Measurements from ENCODE around the gene LIX1L. TPM values are rescaled to one million over a fixed set of nuclear protein-coding genes. Genes with fewer than 3 reads are reported as not detected.

Gene LIX1L
- total and polyA plus RNA-seq, 2 of the 13 experiments (the other 11 are each of a cell fraction or from before 2014, with no cell fraction given): 8.1 to 24.9 TPM

DNA sequence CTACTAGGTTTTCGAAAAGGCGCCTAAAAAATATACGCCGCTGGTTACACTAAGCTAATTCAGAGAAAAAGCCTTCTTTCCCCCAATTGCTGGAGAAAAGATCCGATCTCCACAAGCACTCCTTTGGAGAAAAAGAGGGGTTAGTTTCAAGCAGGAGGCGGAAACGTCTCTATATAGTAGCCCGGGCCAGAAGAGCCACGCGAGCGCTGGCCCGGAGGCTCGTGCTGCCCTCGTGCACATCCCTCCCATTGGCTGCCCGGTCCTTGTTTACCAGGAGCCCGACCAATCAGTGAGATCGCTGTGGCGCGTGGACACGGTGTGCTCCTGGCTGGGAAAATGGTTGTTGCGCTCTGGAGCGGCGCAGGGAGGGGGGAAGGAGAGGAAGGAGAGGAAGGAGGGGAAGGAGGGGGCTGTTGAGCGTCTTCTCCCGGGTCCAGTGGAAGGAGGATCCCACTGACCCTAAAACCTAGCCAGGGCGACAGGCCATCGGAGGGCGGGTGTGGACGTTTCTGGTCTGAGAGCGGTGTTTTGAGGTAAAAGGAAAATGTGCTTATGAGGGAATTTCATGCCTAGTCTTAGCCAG, 38.7 kb upstream of the LIX1L start, which contains the start of gene TXNIP (continued):
- TF ChIP-seq, protein P1, sequence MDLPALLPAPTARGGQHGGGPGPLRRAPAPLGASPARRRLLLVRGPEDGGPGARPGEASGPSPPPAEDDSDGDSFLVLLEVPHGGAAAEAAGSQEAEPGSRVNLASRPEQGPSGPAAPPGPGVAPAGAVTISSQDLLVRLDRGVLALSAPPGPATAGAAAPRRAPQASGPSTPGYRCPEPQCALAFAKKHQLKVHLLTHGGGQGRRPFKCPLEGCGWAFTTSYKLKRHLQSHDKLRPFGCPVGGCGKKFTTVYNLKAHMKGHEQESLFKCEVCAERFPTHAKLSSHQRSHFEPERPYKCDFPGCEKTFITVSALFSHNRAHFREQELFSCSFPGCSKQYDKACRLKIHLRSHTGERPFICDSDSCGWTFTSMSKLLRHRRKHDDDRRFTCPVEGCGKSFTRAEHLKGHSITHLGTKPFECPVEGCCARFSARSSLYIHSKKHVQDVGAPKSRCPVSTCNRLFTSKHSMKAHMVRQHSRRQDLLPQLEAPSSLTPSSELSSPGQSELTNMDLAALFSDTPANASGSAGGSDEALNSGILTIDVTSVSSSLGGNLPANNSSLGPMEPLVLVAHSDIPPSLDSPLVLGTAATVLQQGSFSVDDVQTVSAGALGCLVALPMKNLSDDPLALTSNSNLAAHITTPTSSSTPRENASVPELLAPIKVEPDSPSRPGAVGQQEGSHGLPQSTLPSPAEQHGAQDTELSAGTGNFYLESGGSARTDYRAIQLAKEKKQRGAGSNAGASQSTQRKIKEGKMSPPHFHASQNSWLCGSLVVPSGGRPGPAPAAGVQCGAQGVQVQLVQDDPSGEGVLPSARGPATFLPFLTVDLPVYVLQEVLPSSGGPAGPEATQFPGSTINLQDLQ (CRISPR knock-in tag; IDR thresholded peaks at IDR 0.05): no peak
- no peak for TF ChIP-seq ZNF660 (CRISPR knock-in tag; IDR thresholded peaks at IDR 0.05; ENCODE audit: borderline replicate concordance, low read depth)
- TF ChIP-seq JUNB (CRISPR knock-in tag; IDR thresholded peaks at IDR 0.05; ENCODE audit: borderline replicate concordance): no peak
- TF ChIP-seq, protein P2, sequence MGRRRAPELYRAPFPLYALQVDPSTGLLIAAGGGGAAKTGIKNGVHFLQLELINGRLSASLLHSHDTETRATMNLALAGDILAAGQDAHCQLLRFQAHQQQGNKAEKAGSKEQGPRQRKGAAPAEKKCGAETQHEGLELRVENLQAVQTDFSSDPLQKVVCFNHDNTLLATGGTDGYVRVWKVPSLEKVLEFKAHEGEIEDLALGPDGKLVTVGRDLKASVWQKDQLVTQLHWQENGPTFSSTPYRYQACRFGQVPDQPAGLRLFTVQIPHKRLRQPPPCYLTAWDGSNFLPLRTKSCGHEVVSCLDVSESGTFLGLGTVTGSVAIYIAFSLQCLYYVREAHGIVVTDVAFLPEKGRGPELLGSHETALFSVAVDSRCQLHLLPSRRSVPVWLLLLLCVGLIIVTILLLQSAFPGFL (CRISPR knock-in tag; IDR thresholded peaks at IDR 0.05): no peak
- TF ChIP-seq ZNF570 (CRISPR knock-in tag; IDR thresholded peaks at IDR 0.05; ENCODE audit: borderline replicate concordance): 0 out of 2 replicates have a peak, but pooled peaks have one; percentile 50
- no peak for TF ChIP-seq NR2F1 (CRISPR knock-in tag; IDR thresholded peaks at IDR 0.05)
- TF ChIP-seq, protein P3, sequence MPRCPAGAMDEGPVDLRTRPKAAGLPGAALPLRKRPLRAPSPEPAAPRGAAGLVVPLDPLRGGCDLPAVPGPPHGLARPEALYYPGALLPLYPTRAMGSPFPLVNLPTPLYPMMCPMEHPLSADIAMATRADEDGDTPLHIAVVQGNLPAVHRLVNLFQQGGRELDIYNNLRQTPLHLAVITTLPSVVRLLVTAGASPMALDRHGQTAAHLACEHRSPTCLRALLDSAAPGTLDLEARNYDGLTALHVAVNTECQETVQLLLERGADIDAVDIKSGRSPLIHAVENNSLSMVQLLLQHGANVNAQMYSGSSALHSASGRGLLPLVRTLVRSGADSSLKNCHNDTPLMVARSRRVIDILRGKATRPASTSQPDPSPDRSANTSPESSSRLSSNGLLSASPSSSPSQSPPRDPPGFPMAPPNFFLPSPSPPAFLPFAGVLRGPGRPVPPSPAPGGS (CRISPR knock-in tag; IDR thresholded peaks at IDR 0.05): peak; percentile 41; the same call in 1 of the 2 replicates
- peak; percentile 83; the same call in 1 of the 2 replicates for TF ChIP-seq JUN (CRISPR knock-in tag; IDR thresholded peaks at IDR 0.05)
- peak; percentile 89 for TF ChIP-seq RXRB (CRISPR knock-in tag; IDR thresholded peaks at IDR 0.05; ENCODE audit: borderline replicate concordance)
- TF ChIP-seq SATB2 (CRISPR knock-in tag; IDR thresholded peaks at IDR 0.05): no peak; the same call in 1 of the 2 replicates
- peak; percentile 100 for TF ChIP-seq ELF3 (CRISPR knock-in tag; IDR thresholded peaks at IDR 0.05)
- peak; percentile 27; the same call in 1 of the 2 replicates for TF ChIP-seq BRCA1 (CRISPR knock-in tag; IDR thresholded peaks at IDR 0.05)
- TF ChIP-seq, protein P4, sequence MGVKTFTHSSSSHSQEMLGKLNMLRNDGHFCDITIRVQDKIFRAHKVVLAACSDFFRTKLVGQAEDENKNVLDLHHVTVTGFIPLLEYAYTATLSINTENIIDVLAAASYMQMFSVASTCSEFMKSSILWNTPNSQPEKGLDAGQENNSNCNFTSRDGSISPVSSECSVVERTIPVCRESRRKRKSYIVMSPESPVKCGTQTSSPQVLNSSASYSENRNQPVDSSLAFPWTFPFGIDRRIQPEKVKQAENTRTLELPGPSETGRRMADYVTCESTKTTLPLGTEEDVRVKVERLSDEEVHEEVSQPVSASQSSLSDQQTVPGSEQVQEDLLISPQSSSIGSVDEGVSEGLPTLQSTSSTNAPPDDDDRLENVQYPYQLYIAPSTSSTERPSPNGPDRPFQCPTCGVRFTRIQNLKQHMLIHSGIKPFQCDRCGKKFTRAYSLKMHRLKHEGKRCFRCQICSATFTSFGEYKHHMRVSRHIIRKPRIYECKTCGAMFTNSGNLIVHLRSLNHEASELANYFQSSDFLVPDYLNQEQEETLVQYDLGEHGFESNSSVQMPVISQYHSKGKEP (CRISPR knock-in tag; IDR thresholded peaks at IDR 0.05): 0 out of 2 replicates have a peak, but pooled peaks have one; percentile 27
- TF ChIP-seq CREM (IDR thresholded peaks at IDR 0.05): peak; percentile 77
- TF ChIP-seq CREM (CRISPR knock-in tag; IDR thresholded peaks at IDR 0.05): no peak
- TF ChIP-seq, protein P5, sequence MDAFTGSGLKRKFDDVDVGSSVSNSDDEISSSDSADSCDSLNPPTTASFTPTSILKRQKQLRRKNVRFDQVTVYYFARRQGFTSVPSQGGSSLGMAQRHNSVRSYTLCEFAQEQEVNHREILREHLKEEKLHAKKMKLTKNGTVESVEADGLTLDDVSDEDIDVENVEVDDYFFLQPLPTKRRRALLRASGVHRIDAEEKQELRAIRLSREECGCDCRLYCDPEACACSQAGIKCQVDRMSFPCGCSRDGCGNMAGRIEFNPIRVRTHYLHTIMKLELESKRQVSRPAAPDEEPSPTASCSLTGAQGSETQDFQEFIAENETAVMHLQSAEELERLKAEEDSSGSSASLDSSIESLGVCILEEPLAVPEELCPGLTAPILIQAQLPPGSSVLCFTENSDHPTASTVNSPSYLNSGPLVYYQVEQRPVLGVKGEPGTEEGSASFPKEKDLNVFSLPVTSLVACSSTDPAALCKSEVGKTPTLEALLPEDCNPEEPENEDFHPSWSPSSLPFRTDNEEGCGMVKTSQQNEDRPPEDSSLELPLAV (CRISPR knock-in tag; conservative IDR thresholded peaks at IDR 0.05; ENCODE audit: low read depth): no peak
- no peak for TF ChIP-seq ZNF235 (CRISPR knock-in tag; IDR thresholded peaks at IDR 0.05; ENCODE audit: borderline replicate concordance)
- peak; percentile 94 for TF ChIP-seq ZNF746 (CRISPR knock-in tag; IDR thresholded peaks at IDR 0.05)
- TF ChIP-seq ZNF841 (CRISPR knock-in tag; IDR thresholded peaks at IDR 0.05; ENCODE audit: borderline replicate concordance): no peak
- TF ChIP-seq, protein P6, sequence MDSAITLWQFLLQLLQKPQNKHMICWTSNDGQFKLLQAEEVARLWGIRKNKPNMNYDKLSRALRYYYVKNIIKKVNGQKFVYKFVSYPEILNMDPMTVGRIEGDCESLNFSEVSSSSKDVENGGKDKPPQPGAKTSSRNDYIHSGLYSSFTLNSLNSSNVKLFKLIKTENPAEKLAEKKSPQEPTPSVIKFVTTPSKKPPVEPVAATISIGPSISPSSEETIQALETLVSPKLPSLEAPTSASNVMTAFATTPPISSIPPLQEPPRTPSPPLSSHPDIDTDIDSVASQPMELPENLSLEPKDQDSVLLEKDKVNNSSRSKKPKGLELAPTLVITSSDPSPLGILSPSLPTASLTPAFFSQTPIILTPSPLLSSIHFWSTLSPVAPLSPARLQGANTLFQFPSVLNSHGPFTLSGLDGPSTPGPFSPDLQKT (CRISPR knock-in tag; IDR thresholded peaks at IDR 0.05; ENCODE audit: borderline replicate concordance): no peak

Measured in HepG2 (cell line).